K562 (cell line): ENCODE data around the gene ARHGAP10. TPM values are rescaled to one million over a fixed set of nuclear protein-coding genes. Genes with fewer than 3 reads are reported as not detected.

Experiments used
- ATAC-seq: fragments of 200-7000 bp; cut with Tn5 transposase; 3 replicates; pipeline ENCODE4 v1.9.1; 2020; ENCODE audit warnings: moderate library complexity
- BruUV-seq: library from RNA; stranded (reverse); fragments of 400-500 nt; replicated peaks from 2 replicates; lab custom pipeline; 2021; lab: Mats Ljungman, UMichigan
- CTCF ChIA-PET: fragments of 300-600 bp; formaldehyde crosslinking; extraction: SDS; loops from one replicate; lab custom pipeline; 2021; ENCODE audit warnings: low intra/inter-chr PET ratio; lab: Yijun Ruan, JAX
- POLR2A ChIA-PET: fragments of 300-600, 350-650 bp; sonication (Branson Sonifier 250); formaldehyde crosslinking; extraction: SDS; loops from one replicate; lab custom pipeline; 2021; ENCODE audit warnings: antibody characterized with exemption, inconsistent platforms; lab: Yijun Ruan, JAX
- DNase-seq, 4 experiments: peaks; one replicate each; pipeline versions ENCODE4 v3.0.0 to v3.0.0-alpha.2; 2011 to 2018; ENCODE audit warnings: low spot score in 3 of 4, mixed read lengths in 3 of 4; ENCODE audit errors: extremely low read depth in 1 of 4
- FAIRE-seq: peaks from 2 replicates; lab custom pipeline; 2011; peaks lifted over from hg19 to GRCh38; lab: Jason Lieb, UNC
- H2AFZ ChIP-seq: 2 replicates; pipeline ENCODE4 v1.6.0; 2011; ENCODE audit warnings: low read depth, low read length, control low read depth, inconsistent platforms
- H3K27ac ChIP-seq: fragments of 200-600 bp; 3 replicates; pipeline ENCODE4 v1.8.0; 2011; ENCODE audit warnings: low read depth, mild to moderate bottlenecking, control low read depth, inconsistent platforms, low read length, moderate library complexity, mixed read lengths; ENCODE audit errors: extremely low read depth
- H3K27me3 ChIP-seq, 2 experiments: fragments of 300-600 bp in 1 of 2; 2 replicates in 1 of 2; 3 replicates in 1 of 2; pipeline versions ENCODE4 v1.6.0 to v1.8.0; 2011; ENCODE audit warnings: inconsistent platforms in 2 of 2, low read length in 2 of 2, mild to moderate bottlenecking in 1 of 2, mixed read lengths in 1 of 2, moderate library complexity in 1 of 2; ENCODE audit not compliant: control insufficient read depth in 2 of 2, insufficient read depth in 2 of 2
- H3K36me3 ChIP-seq: fragments of 300-600 bp; 3 replicates; pipeline ENCODE4 v1.8.0; 2011; ENCODE audit warnings: mild to moderate bottlenecking, low read length, inconsistent platforms; ENCODE audit not compliant: control insufficient read depth, insufficient read depth
- H3K4me1 ChIP-seq, 2 experiments: fragments of 200-600 bp in 1 of 2; replicated peaks in 1 of 2; 2 replicates in 1 of 2; 3 replicates in 1 of 2; pipeline versions ENCODE4 v1.5.1 to v1.8.0; 2011; ENCODE audit warnings: inconsistent platforms in 2 of 2, low read length in 2 of 2, mild to moderate bottlenecking in 1 of 2, mixed read lengths in 1 of 2, moderate library complexity in 1 of 2; ENCODE audit not compliant: control insufficient read depth in 2 of 2, insufficient read depth in 2 of 2
- H3K4me2 ChIP-seq: 2 replicates; pipeline ENCODE4 v1.6.1; 2011; ENCODE audit warnings: low read length, control low read depth, inconsistent platforms, mixed read lengths; ENCODE audit not compliant: insufficient read depth
- H3K4me3 ChIP-seq: fragments of 200-600 bp; sonication (generic), shearing (Covaris generic); 2 replicates; pipeline ENCODE4 v1.5.1; 2016; ENCODE audit warnings: control low read depth, inconsistent platforms
- H3K79me2 ChIP-seq: fragments of 200-600 bp; 3 replicates; pipeline ENCODE4 v1.8.0; 2011; ENCODE audit warnings: low read length, inconsistent platforms; ENCODE audit not compliant: control insufficient read depth, insufficient read depth
- H3K9ac ChIP-seq, 2 experiments: 2 replicates each; pipeline versions ENCODE4 v1.6.0 to v1.6.1; 2011; ENCODE audit warnings: low read depth in 2 of 2, low read length in 2 of 2, control low read depth in 1 of 2, inconsistent platforms in 1 of 2, mild to moderate bottlenecking in 1 of 2, mixed read lengths in 1 of 2; ENCODE audit not compliant: insufficient read depth in 1 of 2
- H3K9me1 ChIP-seq: one replicate; pipeline ENCODE4 v1.6.0; 2011; ENCODE audit warnings: inconsistent platforms, mild to moderate bottlenecking, low read length, moderate library complexity; ENCODE audit not compliant: control insufficient read depth, insufficient read depth
- H3K9me3 ChIP-seq: replicated peaks from 2 replicates; pipeline ENCODE4 v1.5.1; 2011; ENCODE audit warnings: low read depth, low read length, inconsistent platforms; ENCODE audit not compliant: control insufficient read depth, insufficient read depth
- H4K20me1 ChIP-seq: replicated peaks from 2 replicates; pipeline ENCODE4 v1.6.1; 2011; ENCODE audit warnings: low read length, inconsistent platforms, mixed read lengths; ENCODE audit not compliant: control insufficient read depth, insufficient read depth
- CBX2 ChIP-seq: fragments of 200-600 bp; sonication (generic); IDR thresholded peaks from one replicate; pipeline ENCODE4 v1.6.1; 2012; ENCODE audit warnings: mild to moderate bottlenecking, low read length, inconsistent platforms; ENCODE audit not compliant: insufficient read depth, poor library complexity, severe bottlenecking
- CLOCK ChIP-seq: fragments of 250-450 bp; sonication (Bioruptor Pico); IDR thresholded peaks from 2 replicates; pipeline ENCODE4 v1.4.0; 2020; ENCODE audit warnings: mild to moderate bottlenecking, moderate library complexity, borderline replicate concordance
- DDX20 ChIP-seq: fragments of 450-650 bp; IDR thresholded peaks from 2 replicates; pipeline ENCODE4 v1.6.1; 2016; ENCODE audit warnings: missing genetic modification characterization, low read depth, mild to moderate bottlenecking, missing compliant biosample characterization, moderate library complexity
- EGR1 ChIP-seq: fragments of 450-650 bp; conservative IDR thresholded peaks from 2 replicates; pipeline ENCODE4 v1.6.1; 2017; ENCODE audit warnings: mild to moderate bottlenecking
- GATA2 ChIP-seq: sonication (generic); formaldehyde crosslinking; IDR thresholded peaks from 2 replicates; pipeline ENCODE4 v1.4.0; 2020; ENCODE audit warnings: mild to moderate bottlenecking, missing genetic modification reagents
- JUNB ChIP-seq: fragments of 450-650 bp; formaldehyde crosslinking; conservative IDR thresholded peaks from 2 replicates; pipeline ENCODE4 v1.4.0; 2020; ENCODE audit warnings: mild to moderate bottlenecking
- JUND ChIP-seq, 2 experiments: IDR thresholded peaks; 2 replicates in 1 of 2; 3 replicates in 1 of 2; pipeline ENCODE4 v1.6.1; 2011; ENCODE audit warnings: borderline replicate concordance in 2 of 2, low read depth in 2 of 2, low read length in 2 of 2, improper control_type of control experiment in 1 of 2, missing biosample characterization in 1 of 2, missing genetic modification characterization in 1 of 2, missing genetic modification reagents in 1 of 2
- SIN3B ChIP-seq: fragments of 450-650 bp; IDR thresholded peaks from 2 replicates; pipeline ENCODE4 v1.6.1; 2017; ENCODE audit warnings: low read depth, mild to moderate bottlenecking, moderate library complexity
- SNRNP70 ChIP-seq: fragments of 200-400 bp; formaldehyde crosslinking; optimal IDR thresholded peaks from 2 replicates; pipeline ENCODE3; 2017; ENCODE audit warnings: low read depth, low read length
- THAP7 ChIP-seq: fragments of 250-450 bp; sonication (Bioruptor Pico); IDR thresholded peaks from 2 replicates; pipeline ENCODE4 v1.5.0; 2021
- USF2 ChIP-seq: sonication (generic); formaldehyde crosslinking; IDR thresholded peaks from 2 replicates; pipeline ENCODE4 v1.5.0; 2020; ENCODE audit warnings: missing genetic modification reagents
- ZBTB8A ChIP-seq: fragments of 450-650 bp; IDR thresholded peaks from 2 replicates; pipeline ENCODE4 v1.6.1; 2018; ENCODE audit warnings: mild to moderate bottlenecking, moderate library complexity; ENCODE audit not compliant: partially characterized antibody
- ZNF408 ChIP-seq: fragments of 250-450 bp; sonication (Bioruptor Pico); IDR thresholded peaks from 2 replicates; pipeline ENCODE4 v1.4.0; 2020; ENCODE audit warnings: low read depth, mild to moderate bottlenecking, moderate library complexity
- ZNF444 ChIP-seq: fragments of 250-450 bp; sonication (Bioruptor Pico); IDR thresholded peaks from 2 replicates; pipeline ENCODE4 v1.4.0; 2020; ENCODE audit warnings: mild to moderate bottlenecking, moderate library complexity
- in situ Hi-C: fragments of 300-500 bp; cut with MboI; formaldehyde crosslinking; loops from 4 replicates; pipeline ENCODE4 v1.15.0; 2018; ENCODE audit warnings: inconsistent platforms, mixed read lengths
- intact Hi-C: fragments of 100-400 bp; cut with micrococcal nuclease; formaldehyde crosslinking; loops from 2 replicates; pipeline ENCODE4 v1.14.2; 2022
- polyA plus RNA-seq, 8 experiments: library from polyadenylated mRNA; depleted of rRNA in 4 of 8; stranded (reverse) in 5 of 8; unstranded in 3 of 8; fragments of >200 nt; fragmentation: Nextera tagmentation in 2 of 8; fragmentation: Illumina TruSeq in 1 of 8; extraction: Ambion mirVana in 2 of 8; extraction: Trizol in 1 of 8; gene quantifications; 2 replicates each; pipeline versions ENCODE4 v1.2.1 to v1.2.3, GENCODE V29; 2011 to 2014; ENCODE audit warnings: inconsistent platforms in 1 of 8, missing spikeins in 1 of 8
- total RNA-seq, 7 experiments: library from RNA; depleted of rRNA in 6 of 7; stranded (reverse); fragments of >200 nt in 6 of 7; fragmentation: Illumina TruSeq in 2 of 7; extraction: Trizol in 2 of 7; gene quantifications; 2 replicates each; pipeline versions ENCODE4 v1.2.1 to v1.2.3, GENCODE V29; 2011 to 2021; ENCODE audit warnings: low replicate concordance in 1 of 7

The ARHGAP10 gene
- total and polyA plus RNA-seq, 9 of the 15 experiments (the other 6 are each of a cell fraction or from before 2014, with no cell fraction given) = 0.03 to 0.22 (median 0.06) TPM; not detected in 3

GRCh38 chr4:147821555-147821954 is 89.7 kb downstream of the ARHGAP10 start (continued):
- TF ChIP-seq JUND (IDR thresholded peaks at IDR 0.05; ENCODE audit: borderline replicate concordance, low read depth, low read length) (no peak), JUND (tag; IDR thresholded peaks at IDR 0.05; ENCODE audit: borderline replicate concordance, low read depth, low read length) (no peak), EGR1 (no peak), THAP7 (no peak)

GRCh38 chr4:147822128-147822527 is 90.2 kb downstream of the ARHGAP10 start:
- TF ChIP-seq ZBTB8A (no peak), SIN3B (no peak), ZNF444 (no peak), JUNB (CRISPR knock-in tag) (no peak), CLOCK (CRISPR knock-in tag) (no peak), SNRNP70 (no peak), USF2 (no peak), CBX2 (no peak), ZNF408 (CRISPR knock-in tag) (no peak), DDX20 (no peak), GATA2 (CRISPR knock-in tag) (no peak)
- ATAC-seq (no peak), FAIRE-seq (no peak), DNase-seq (no peak)
- CTCF ChIA-PET = no interaction called here
- BruUV-seq = no TSS peak
- no peaks in the 10 kb centered on the region for H3K79me2 ChIP-seq
- H3K9ac ChIP-seq = no peak overlapping the region
- no peak overlapping the region for H2AFZ ChIP-seq
- no peaks in the 10 kb centered on the region; a peak in 1 of 5 replicates for H3K27me3 ChIP-seq
- intact Hi-C loops (no loop called here), in situ Hi-C loops (no loop called here)
- POLR2A ChIA-PET = no interaction called here
- no peaks in the 10 kb centered on the region for H3K9me1 ChIP-seq
- no peaks in the 10 kb centered on the region for H3K9me3 ChIP-seq
- 0 out of 2 replicates have a peak, but pooled peaks cover 3% of the 10 kb centered on the region for H4K20me1 ChIP-seq
- no peaks in the 10 kb centered on the region for H3K4me1 ChIP-seq
- no peak overlapping the region for H3K27ac ChIP-seq
- H3K36me3 ChIP-seq = no peaks in the 10 kb centered on the region
- H3K4me3 ChIP-seq = no peak overlapping the region
- no peak overlapping the region for H3K4me2 ChIP-seq
